ENCODE data around the gene S100A7. TPM values are rescaled to one million over a fixed set of nuclear protein-coding genes. Genes with fewer than 3 reads are reported as not detected.

Gene S100A7
- total RNA-seq, 1 donor from 2014 or later: not detected

DNA sequence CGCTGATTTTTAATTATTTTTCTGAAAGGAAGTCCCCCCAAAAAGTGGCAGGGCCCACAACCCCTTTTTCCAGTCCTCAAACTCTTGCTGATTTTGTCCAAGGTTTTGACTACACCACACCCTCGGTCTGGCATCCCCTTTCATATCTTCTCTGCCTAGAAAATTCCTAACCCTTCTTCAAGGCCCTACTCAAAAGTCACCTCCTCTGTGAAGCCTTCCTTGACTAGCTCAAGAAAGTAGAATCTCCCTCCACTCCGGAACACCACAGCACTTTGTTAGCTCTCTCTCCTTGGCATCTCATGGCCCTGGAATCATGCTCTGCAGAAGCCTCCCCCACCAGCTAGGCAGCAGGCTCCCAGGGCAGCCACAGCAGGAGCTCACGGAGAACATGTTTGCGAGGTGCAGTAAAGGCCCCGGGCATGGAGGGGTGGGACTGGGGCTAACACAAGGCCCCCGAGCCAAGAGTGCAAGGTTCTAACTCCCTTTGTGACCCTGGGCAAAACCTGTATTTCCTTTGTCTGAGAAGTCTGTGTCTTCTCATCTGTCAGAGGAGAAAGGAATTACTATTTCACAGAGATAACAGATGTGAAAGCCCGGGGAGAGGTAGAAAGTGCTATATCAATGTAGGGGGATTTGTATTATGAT is 17.7 kb upstream of the S100A7 start:
- DNase-seq: no peak
- H3K27me3 Mint-ChIP-seq (ENCODE audit: unreplicated experiment): peaks cover 2% of the 10 kb centered on the region
- peaks cover 11% of the 10 kb centered on the region for H3K36me3 Mint-ChIP-seq (ENCODE audit: unreplicated experiment)
- peaks cover 8% of the 10 kb centered on the region for H3K9me3 Mint-ChIP-seq (ENCODE audit: unreplicated experiment)
- TF ChIP-seq, protein P1, sequence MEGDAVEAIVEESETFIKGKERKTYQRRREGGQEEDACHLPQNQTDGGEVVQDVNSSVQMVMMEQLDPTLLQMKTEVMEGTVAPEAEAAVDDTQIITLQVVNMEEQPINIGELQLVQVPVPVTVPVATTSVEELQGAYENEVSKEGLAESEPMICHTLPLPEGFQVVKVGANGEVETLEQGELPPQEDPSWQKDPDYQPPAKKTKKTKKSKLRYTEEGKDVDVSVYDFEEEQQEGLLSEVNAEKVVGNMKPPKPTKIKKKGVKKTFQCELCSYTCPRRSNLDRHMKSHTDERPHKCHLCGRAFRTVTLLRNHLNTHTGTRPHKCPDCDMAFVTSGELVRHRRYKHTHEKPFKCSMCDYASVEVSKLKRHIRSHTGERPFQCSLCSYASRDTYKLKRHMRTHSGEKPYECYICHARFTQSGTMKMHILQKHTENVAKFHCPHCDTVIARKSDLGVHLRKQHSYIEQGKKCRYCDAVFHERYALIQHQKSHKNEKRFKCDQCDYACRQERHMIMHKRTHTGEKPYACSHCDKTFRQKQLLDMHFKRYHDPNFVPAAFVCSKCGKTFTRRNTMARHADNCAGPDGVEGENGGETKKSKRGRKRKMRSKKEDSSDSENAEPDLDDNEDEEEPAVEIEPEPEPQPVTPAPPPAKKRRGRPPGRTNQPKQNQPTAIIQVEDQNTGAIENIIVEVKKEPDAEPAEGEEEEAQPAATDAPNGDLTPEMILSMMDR (IDR thresholded peaks at IDR 0.05; ENCODE audit: partially characterized antibody, unreplicated experiment): no peak
- H3K4me3 Mint-ChIP-seq (ENCODE audit: unreplicated experiment): no peak overlapping the region
- H3K27ac Mint-ChIP-seq (ENCODE audit: unreplicated experiment): no peak overlapping the region
- peaks cover 14% of the 10 kb centered on the region for H3K4me1 Mint-ChIP-seq (ENCODE audit: low read depth, unreplicated experiment)

GRCh38 chr1:153476491-153477093 is 16.1 kb upstream of the S100A7 start:
- Mint-ChIP-seq H3K9me3 (ENCODE audit: unreplicated experiment) (peaks cover 19% of the 10 kb centered on the region), H3K27me3 (ENCODE audit: unreplicated experiment) (peaks cover 4% of the 10 kb centered on the region), H3K27ac (ENCODE audit: unreplicated experiment) (no peak overlapping the region), H3K36me3 (ENCODE audit: unreplicated experiment) (peaks cover 23% of the 10 kb centered on the region), H3K4me3 (ENCODE audit: unreplicated experiment) (no peak overlapping the region), H3K4me1 (ENCODE audit: low read depth, unreplicated experiment) (peaks cover 14% of the 10 kb centered on the region)
- TF ChIP-seq, protein P1 (IDR thresholded peaks at IDR 0.05; ENCODE audit: partially characterized antibody, unreplicated experiment): no peak
- no peak for DNase-seq

GRCh38 chr1:153475282-153475681 is 14.8 kb upstream of the S100A7 start:
- H3K27ac Mint-ChIP-seq (ENCODE audit: unreplicated experiment): no peak overlapping the region
- H3K36me3 Mint-ChIP-seq (ENCODE audit: unreplicated experiment): peaks cover 30% of the 10 kb centered on the region
- no peak for DNase-seq
- H3K4me3 Mint-ChIP-seq (ENCODE audit: unreplicated experiment): no peak overlapping the region
- peaks cover 14% of the 10 kb centered on the region for H3K4me1 Mint-ChIP-seq (ENCODE audit: low read depth, unreplicated experiment)
- TF ChIP-seq, protein P1 (IDR thresholded peaks at IDR 0.05; ENCODE audit: partially characterized antibody, unreplicated experiment): no peak
- H3K9me3 Mint-ChIP-seq (ENCODE audit: unreplicated experiment): peaks cover 19% of the 10 kb centered on the region
- peaks cover 5% of the 10 kb centered on the region for H3K27me3 Mint-ChIP-seq (ENCODE audit: unreplicated experiment)

- Mint-ChIP-seq H3K27me3 (ENCODE audit: unreplicated experiment) (peaks cover 6% of the 10 kb centered on the region), H3K9me3 (ENCODE audit: unreplicated experiment) (peaks cover 19% of the 10 kb centered on the region), H3K36me3 (ENCODE audit: unreplicated experiment) (peaks cover 30% of the 10 kb centered on the region), H3K4me3 (ENCODE audit: unreplicated experiment) (no peak overlapping the region), H3K4me1 (ENCODE audit: low read depth, unreplicated experiment) (peaks cover 11% of the 10 kb centered on the region), H3K27ac (ENCODE audit: unreplicated experiment) (no peak overlapping the region)
- DNase-seq: no peak
- TF ChIP-seq, protein P1 (IDR thresholded peaks at IDR 0.05; ENCODE audit: partially characterized antibody, unreplicated experiment): no peak
These were observed 13.9 kb upstream of the S100A7 start for GRCh38 chr1:153474347-153474746.

- Mint-ChIP-seq H3K27me3 (ENCODE audit: unreplicated experiment) (peaks cover 6% of the 10 kb centered on the region), H3K9me3 (ENCODE audit: unreplicated experiment) (peaks cover 16% of the 10 kb centered on the region), H3K27ac (ENCODE audit: unreplicated experiment) (no peak overlapping the region), H3K4me1 (ENCODE audit: low read depth, unreplicated experiment) (no peaks in the 10 kb centered on the region), H3K4me3 (ENCODE audit: unreplicated experiment) (no peak overlapping the region), H3K36me3 (ENCODE audit: unreplicated experiment) (peaks cover 30% of the 10 kb centered on the region)
- TF ChIP-seq, protein P1 (IDR thresholded peaks at IDR 0.05; ENCODE audit: partially characterized antibody, unreplicated experiment): no peak
- no peak for DNase-seq
These were observed 10.3 kb upstream of the S100A7 start for GRCh38 chr1:153470707-153471106.
